ENCODE data around the gene KLHL8. TPM values are rescaled to one million over a fixed set of nuclear protein-coding genes. Genes with fewer than 3 reads are reported as not detected.

KLHL8 gene
- total RNA-seq, 1 experiment from 2014 or later, result 24.2 TPM

DNA sequence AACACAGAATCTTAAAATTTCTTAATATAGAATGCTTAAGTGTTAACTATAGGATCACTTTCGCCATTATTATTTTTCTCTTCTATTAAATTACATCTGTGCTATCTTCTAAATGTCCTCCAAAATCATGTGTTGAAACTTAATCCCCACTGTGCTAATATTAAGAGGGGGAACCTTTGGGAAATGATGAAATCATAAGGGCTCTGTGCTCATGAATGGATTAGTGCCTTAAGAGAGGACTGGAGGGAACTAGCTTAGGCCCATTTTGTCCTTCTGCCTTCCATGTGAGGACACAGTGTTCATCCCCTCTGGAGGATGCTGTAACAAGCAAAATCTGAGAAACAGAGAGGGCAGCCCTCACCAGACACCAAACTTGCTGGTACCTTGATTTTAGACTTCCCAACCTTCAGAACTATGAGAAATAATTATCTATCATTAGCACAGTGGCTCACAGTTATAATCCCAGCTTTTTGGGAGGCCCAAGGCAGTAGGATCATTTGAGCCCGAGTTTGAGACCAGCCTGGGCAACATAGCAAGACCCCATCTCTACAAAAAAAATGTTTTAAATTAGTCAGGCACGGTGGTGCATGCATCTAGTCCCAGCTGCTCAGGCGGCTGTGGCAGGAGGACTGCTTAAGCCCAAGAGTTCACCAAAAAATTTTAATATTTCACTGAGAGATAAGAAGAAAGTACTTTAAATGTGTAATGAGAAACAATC lies 26.3 kb downstream of the KLHL8 start:
- no peaks in the 10 kb centered on the region; the same call in 1 of the 2 replicates for H4K20me1 ChIP-seq (ENCODE audit: insufficient read depth)
- no peaks in the 10 kb centered on the region for H3K36me3 ChIP-seq (ENCODE audit: control insufficient read depth in 1 of 2, insufficient read depth in 2 of 2, low read length in 2 of 2)
- no peaks in the 10 kb centered on the region for H3K27me3 ChIP-seq (ENCODE audit: insufficient read depth, low read length)
- H3K4me1 ChIP-seq (ENCODE audit: control insufficient read depth in 1 of 2, insufficient read depth in 2 of 2, low read length in 2 of 2), result no peaks in the 10 kb centered on the region
- H3K27ac ChIP-seq (ENCODE audit: low read depth, low read length), result no peak overlapping the region
- no peak overlapping the region for H3K9ac ChIP-seq (ENCODE audit: low read length)
- BruUV-seq (replicated peaks), result no TSS peak
- no peak for TF ChIP-seq SP1 (IDR thresholded peaks at IDR 0.05; ENCODE audit: low read depth)
- no peak for TF ChIP-seq CEBPB (IDR thresholded peaks at IDR 0.05; ENCODE audit: low read depth)
- TF ChIP-seq EZH2 (IDR thresholded peaks at IDR 0.05), result no peak
- no peak for TF ChIP-seq SIN3A (IDR thresholded peaks at IDR 0.05; ENCODE audit: low read depth)
- TF ChIP-seq, protein P1, sequence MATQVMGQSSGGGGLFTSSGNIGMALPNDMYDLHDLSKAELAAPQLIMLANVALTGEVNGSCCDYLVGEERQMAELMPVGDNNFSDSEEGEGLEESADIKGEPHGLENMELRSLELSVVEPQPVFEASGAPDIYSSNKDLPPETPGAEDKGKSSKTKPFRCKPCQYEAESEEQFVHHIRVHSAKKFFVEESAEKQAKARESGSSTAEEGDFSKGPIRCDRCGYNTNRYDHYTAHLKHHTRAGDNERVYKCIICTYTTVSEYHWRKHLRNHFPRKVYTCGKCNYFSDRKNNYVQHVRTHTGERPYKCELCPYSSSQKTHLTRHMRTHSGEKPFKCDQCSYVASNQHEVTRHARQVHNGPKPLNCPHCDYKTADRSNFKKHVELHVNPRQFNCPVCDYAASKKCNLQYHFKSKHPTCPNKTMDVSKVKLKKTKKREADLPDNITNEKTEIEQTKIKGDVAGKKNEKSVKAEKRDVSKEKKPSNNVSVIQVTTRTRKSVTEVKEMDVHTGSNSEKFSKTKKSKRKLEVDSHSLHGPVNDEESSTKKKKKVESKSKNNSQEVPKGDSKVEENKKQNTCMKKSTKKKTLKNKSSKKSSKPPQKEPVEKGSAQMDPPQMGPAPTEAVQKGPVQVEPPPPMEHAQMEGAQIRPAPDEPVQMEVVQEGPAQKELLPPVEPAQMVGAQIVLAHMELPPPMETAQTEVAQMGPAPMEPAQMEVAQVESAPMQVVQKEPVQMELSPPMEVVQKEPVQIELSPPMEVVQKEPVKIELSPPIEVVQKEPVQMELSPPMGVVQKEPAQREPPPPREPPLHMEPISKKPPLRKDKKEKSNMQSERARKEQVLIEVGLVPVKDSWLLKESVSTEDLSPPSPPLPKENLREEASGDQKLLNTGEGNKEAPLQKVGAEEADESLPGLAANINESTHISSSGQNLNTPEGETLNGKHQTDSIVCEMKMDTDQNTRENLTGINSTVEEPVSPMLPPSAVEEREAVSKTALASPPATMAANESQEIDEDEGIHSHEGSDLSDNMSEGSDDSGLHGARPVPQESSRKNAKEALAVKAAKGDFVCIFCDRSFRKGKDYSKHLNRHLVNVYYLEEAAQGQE (IDR thresholded peaks at IDR 0.05; ENCODE audit: low read depth), result no peak
- no peak for TF ChIP-seq FOSL1 (IDR thresholded peaks at IDR 0.05; ENCODE audit: low read depth)
- TF ChIP-seq TCF7L2 (IDR thresholded peaks at IDR 0.05; ENCODE audit: borderline replicate concordance, extremely low read depth, insufficient read depth, insufficient read length), result no peak
- TF ChIP-seq ELF1 (IDR thresholded peaks at IDR 0.05; ENCODE audit: borderline replicate concordance, low read depth), result no peak
- no peak for TF ChIP-seq CBX3 (IDR thresholded peaks at IDR 0.05; ENCODE audit: low read depth)
- no peak for TF ChIP-seq RAD21 (IDR thresholded peaks at IDR 0.05; ENCODE audit: low read depth)
- no peak for TF ChIP-seq POLR2AphosphoS5 (IDR thresholded peaks at IDR 0.05; ENCODE audit: low read depth, low read length)
- TF ChIP-seq, protein P2, sequence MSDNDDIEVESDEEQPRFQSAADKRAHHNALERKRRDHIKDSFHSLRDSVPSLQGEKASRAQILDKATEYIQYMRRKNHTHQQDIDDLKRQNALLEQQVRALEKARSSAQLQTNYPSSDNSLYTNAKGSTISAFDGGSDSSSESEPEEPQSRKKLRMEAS (IDR thresholded peaks at IDR 0.05), result no peak
- TF ChIP-seq, protein P3, sequence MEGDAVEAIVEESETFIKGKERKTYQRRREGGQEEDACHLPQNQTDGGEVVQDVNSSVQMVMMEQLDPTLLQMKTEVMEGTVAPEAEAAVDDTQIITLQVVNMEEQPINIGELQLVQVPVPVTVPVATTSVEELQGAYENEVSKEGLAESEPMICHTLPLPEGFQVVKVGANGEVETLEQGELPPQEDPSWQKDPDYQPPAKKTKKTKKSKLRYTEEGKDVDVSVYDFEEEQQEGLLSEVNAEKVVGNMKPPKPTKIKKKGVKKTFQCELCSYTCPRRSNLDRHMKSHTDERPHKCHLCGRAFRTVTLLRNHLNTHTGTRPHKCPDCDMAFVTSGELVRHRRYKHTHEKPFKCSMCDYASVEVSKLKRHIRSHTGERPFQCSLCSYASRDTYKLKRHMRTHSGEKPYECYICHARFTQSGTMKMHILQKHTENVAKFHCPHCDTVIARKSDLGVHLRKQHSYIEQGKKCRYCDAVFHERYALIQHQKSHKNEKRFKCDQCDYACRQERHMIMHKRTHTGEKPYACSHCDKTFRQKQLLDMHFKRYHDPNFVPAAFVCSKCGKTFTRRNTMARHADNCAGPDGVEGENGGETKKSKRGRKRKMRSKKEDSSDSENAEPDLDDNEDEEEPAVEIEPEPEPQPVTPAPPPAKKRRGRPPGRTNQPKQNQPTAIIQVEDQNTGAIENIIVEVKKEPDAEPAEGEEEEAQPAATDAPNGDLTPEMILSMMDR (IDR thresholded peaks at IDR 0.05 in 2 of 3, conservative IDR thresholded peaks at IDR 0.05 in 1 of 3; ENCODE audit: borderline replicate concordance in 1 of 3, insufficient read depth in 1 of 3, low read depth in 2 of 3, low read length in 2 of 3), result no peak
- TF ChIP-seq ZNF274 (IDR thresholded peaks at IDR 0.05; ENCODE audit: low read depth, low read length), result no peak
- no peak for TF ChIP-seq POLR2A (IDR thresholded peaks at IDR 0.05; ENCODE audit: borderline replicate concordance, extremely low read depth, insufficient read depth, insufficient read length)
- TF ChIP-seq ZFX (IDR thresholded peaks at IDR 0.05), result no peak
- TF ChIP-seq, protein P4, sequence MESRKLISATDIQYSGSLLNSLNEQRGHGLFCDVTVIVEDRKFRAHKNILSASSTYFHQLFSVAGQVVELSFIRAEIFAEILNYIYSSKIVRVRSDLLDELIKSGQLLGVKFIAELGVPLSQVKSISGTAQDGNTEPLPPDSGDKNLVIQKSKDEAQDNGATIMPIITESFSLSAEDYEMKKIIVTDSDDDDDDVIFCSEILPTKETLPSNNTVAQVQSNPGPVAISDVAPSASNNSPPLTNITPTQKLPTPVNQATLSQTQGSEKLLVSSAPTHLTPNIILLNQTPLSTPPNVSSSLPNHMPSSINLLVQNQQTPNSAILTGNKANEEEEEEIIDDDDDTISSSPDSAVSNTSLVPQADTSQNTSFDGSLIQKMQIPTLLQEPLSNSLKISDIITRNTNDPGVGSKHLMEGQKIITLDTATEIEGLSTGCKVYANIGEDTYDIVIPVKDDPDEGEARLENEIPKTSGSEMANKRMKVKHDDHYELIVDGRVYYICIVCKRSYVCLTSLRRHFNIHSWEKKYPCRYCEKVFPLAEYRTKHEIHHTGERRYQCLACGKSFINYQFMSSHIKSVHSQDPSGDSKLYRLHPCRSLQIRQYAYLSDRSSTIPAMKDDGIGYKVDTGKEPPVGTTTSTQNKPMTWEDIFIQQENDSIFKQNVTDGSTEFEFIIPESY (IDR thresholded peaks at IDR 0.05; ENCODE audit: extremely low read depth, insufficient replicate concordance, low read length), result no peak
- ChIA-PET RAD21 (ENCODE audit: low non-redundant PET in 1 of 2, low total read pairs in 2 of 2, uncharacterized antibody in 2 of 2, unreplicated experiment in 2 of 2) (no interaction called here), POLR2A (no interaction called here), CTCF (no interaction called here)
- peaks cover 32% of the 10 kb centered on the region for H3K79me2 ChIP-seq (ENCODE audit: insufficient read depth, low read length)
- no peaks in the 10 kb centered on the region for H3K9me2 ChIP-seq (ENCODE audit: insufficient read depth)
- DNase-seq (ENCODE audit: low read depth, low spot score), result no peak
- intact Hi-C loops (cut with micrococcal nuclease), result no loop called here
- no peak overlapping the region for H3K4me3 ChIP-seq (replicated peaks in 1 of 2; ENCODE audit: low read depth in 1 of 2, low read length in 2 of 2)
- no peak for ATAC-seq
- H3K4me2 ChIP-seq (ENCODE audit: low read length), result no peak overlapping the region
- H2AFZ ChIP-seq (ENCODE audit: low read depth, low read length, poor library complexity, severe bottlenecking), result no peak overlapping the region
- no peaks in the 10 kb centered on the region for H3K9me3 ChIP-seq (ENCODE audit: control insufficient read depth in 1 of 2, insufficient read depth in 1 of 2, low read depth in 1 of 2, low read length in 2 of 2)

Data from HCT116 (cell line).